Activated CD4-positive, alpha-beta T cell treated with anti-CD3 and anti-CD28 coated beads, Interleukin-2, amount 10 ng/mL, durations not matched to agents 24 days and 14 days (primary cell): Measurements from ENCODE around the gene SERPINH1. TPM values are rescaled to one million over a fixed set of nuclear protein-coding genes. Genes with fewer than 3 reads are reported as not detected.

Experiments used
- DNase-seq: peaks from one replicate; pipeline ENCODE4 v3.0.0; 2022
- H3K27ac Mint-ChIP-seq: one replicate; pipeline ENCODE4 v1.8.0; 2022; ENCODE audit warnings: mild to moderate bottlenecking, mixed read lengths
- H3K27me3 Mint-ChIP-seq: one replicate; pipeline ENCODE4 v1.8.0; 2022; ENCODE audit warnings: mixed read lengths
- H3K36me3 Mint-ChIP-seq: one replicate; pipeline ENCODE4 v1.8.0; 2022; ENCODE audit warnings: low read depth, mild to moderate bottlenecking, mixed read lengths
- H3K4me1 Mint-ChIP-seq: one replicate; pipeline ENCODE4 v1.8.0; 2021; ENCODE audit warnings: mixed read lengths
- H3K4me3 Mint-ChIP-seq: one replicate; pipeline ENCODE4 v1.8.0; 2022; ENCODE audit warnings: mild to moderate bottlenecking, moderate library complexity, mixed read lengths
- H3K9me3 Mint-ChIP-seq: one replicate; pipeline ENCODE4 v1.8.0; 2021; ENCODE audit warnings: mixed read lengths
- intact Hi-C: fragments of 100-400 bp; cut with micrococcal nuclease; formaldehyde crosslinking; loops from one replicate; pipeline ENCODE4 v1.15.1; 2023
- total RNA-seq: library from RNA; stranded (reverse); gene quantifications from 2 replicates; pipeline ENCODE4 v1.2.3, GENCODE V29; 2022

The SERPINH1 gene
- total RNA-seq, 1 donor from 2014 or later, result 29.6 TPM

- H3K27ac Mint-ChIP-seq, result no peak overlapping the region
- no peaks in the 10 kb centered on the region for H3K9me3 Mint-ChIP-seq
- intact Hi-C loops, result no loop called here
- no peaks in the 10 kb centered on the region for H3K36me3 Mint-ChIP-seq
- no peak overlapping the region for H3K4me3 Mint-ChIP-seq
- H3K4me1 Mint-ChIP-seq, result peaks cover 4% of the 10 kb centered on the region
- no peak for DNase-seq
- H3K27me3 Mint-ChIP-seq, result peaks cover 34% of the 10 kb centered on the region
These were observed 33.4 kb downstream of the SERPINH1 start for GRCh38 chr11:75595429-75595828.

- Mint-ChIP-seq H3K4me1 (peaks cover 4% of the 10 kb centered on the region), H3K9me3 (no peaks in the 10 kb centered on the region), H3K4me3 (no peak overlapping the region), H3K27ac (no peak overlapping the region), H3K36me3 (no peaks in the 10 kb centered on the region), H3K27me3 (peaks cover 33% of the 10 kb centered on the region)
- no peak for DNase-seq
- intact Hi-C loops, result no loop called here
These were observed 34.9 kb downstream of the SERPINH1 start for GRCh38 chr11:75596914-75597313.

- Mint-ChIP-seq H3K4me3 (no peak overlapping the region), H3K36me3 (no peaks in the 10 kb centered on the region), H3K4me1 (peaks cover 2% of the 10 kb centered on the region), H3K9me3 (no peaks in the 10 kb centered on the region), H3K27me3 (peaks cover 26% of the 10 kb centered on the region), H3K27ac (no peak overlapping the region)
- intact Hi-C loops, result no loop called here
- DNase-seq, result peak; percentile 58
These were observed 35.6 kb downstream of the SERPINH1 start for GRCh38 chr11:75597636-75598035.

GRCh38 chr11:75598264-75598663 is 36.2 kb downstream of the SERPINH1 start:
- H3K27me3 Mint-ChIP-seq, result peaks cover 22% of the 10 kb centered on the region
- H3K27ac Mint-ChIP-seq, result no peak overlapping the region
- no peaks in the 10 kb centered on the region for H3K4me1 Mint-ChIP-seq
- no peak for DNase-seq
- H3K36me3 Mint-ChIP-seq, result no peaks in the 10 kb centered on the region
- H3K9me3 Mint-ChIP-seq, result no peaks in the 10 kb centered on the region
- intact Hi-C loops, result no loop called here
- H3K4me3 Mint-ChIP-seq, result no peak overlapping the region

- no peaks in the 10 kb centered on the region for H3K4me1 Mint-ChIP-seq
- no peaks in the 10 kb centered on the region for H3K36me3 Mint-ChIP-seq
- intact Hi-C loops, result no loop called here
- no peak overlapping the region for H3K27ac Mint-ChIP-seq
- DNase-seq, result no peak
- peaks cover 23% of the 10 kb centered on the region for H3K27me3 Mint-ChIP-seq
- no peak overlapping the region for H3K4me3 Mint-ChIP-seq
- H3K9me3 Mint-ChIP-seq, result no peaks in the 10 kb centered on the region
These were observed 36.8 kb downstream of the SERPINH1 start for GRCh38 chr11:75598900-75599299.

- no peaks in the 10 kb centered on the region for H3K4me1 Mint-ChIP-seq
- no peak for DNase-seq
- intact Hi-C loops, result no loop called here
- no peak overlapping the region for H3K4me3 Mint-ChIP-seq
- H3K27me3 Mint-ChIP-seq, result peaks cover 30% of the 10 kb centered on the region
- no peak overlapping the region for H3K27ac Mint-ChIP-seq
- no peaks in the 10 kb centered on the region for H3K9me3 Mint-ChIP-seq
- H3K36me3 Mint-ChIP-seq, result no peaks in the 10 kb centered on the region
These were observed 38.3 kb downstream of the SERPINH1 start for GRCh38 chr11:75600356-75600755.

GRCh38 chr11:75601494-75601893 is 39.4 kb downstream of the SERPINH1 start:
- H3K36me3 Mint-ChIP-seq, result no peaks in the 10 kb centered on the region
- peaks cover 22% of the 10 kb centered on the region for H3K27me3 Mint-ChIP-seq
- DNase-seq, result no peak
- no peak overlapping the region for H3K27ac Mint-ChIP-seq
- H3K4me1 Mint-ChIP-seq, result no peaks in the 10 kb centered on the region
- no peak overlapping the region for H3K4me3 Mint-ChIP-seq
- no peaks in the 10 kb centered on the region for H3K9me3 Mint-ChIP-seq
- intact Hi-C loops, result no loop called here

GRCh38 chr11:75602951-75603350 is 40.9 kb downstream of the SERPINH1 start:
- no peak overlapping the region for H3K4me3 Mint-ChIP-seq
- DNase-seq, result no peak
- H3K36me3 Mint-ChIP-seq, result no peaks in the 10 kb centered on the region
- no peaks in the 10 kb centered on the region for H3K9me3 Mint-ChIP-seq
- H3K27ac Mint-ChIP-seq, result no peak overlapping the region
- H3K4me1 Mint-ChIP-seq, result no peaks in the 10 kb centered on the region
- intact Hi-C loops, result no loop called here
- H3K27me3 Mint-ChIP-seq, result peaks cover 23% of the 10 kb centered on the region

GRCh38 chr11:75603791-75604736 is 42.0 kb downstream of the SERPINH1 start:
- Mint-ChIP-seq H3K36me3 (no peaks in the 10 kb centered on the region), H3K4me3 (no peak overlapping the region), H3K9me3 (no peaks in the 10 kb centered on the region), H3K27me3 (peaks cover 20% of the 10 kb centered on the region), H3K27ac (no peak overlapping the region), H3K4me1 (no peaks in the 10 kb centered on the region)
- DNase-seq, result no peak
- intact Hi-C loops, result no loop called here

GRCh38 chr11:75606099-75606498 is 44.0 kb downstream of the SERPINH1 start:
- Mint-ChIP-seq H3K27ac (no peak overlapping the region), H3K27me3 (peaks cover 20% of the 10 kb centered on the region), H3K9me3 (no peaks in the 10 kb centered on the region), H3K36me3 (no peaks in the 10 kb centered on the region), H3K4me3 (no peak overlapping the region), H3K4me1 (no peaks in the 10 kb centered on the region)
- no peak for DNase-seq
- intact Hi-C loops, result no loop called here

- H3K36me3 Mint-ChIP-seq, result no peaks in the 10 kb centered on the region
- no peaks in the 10 kb centered on the region for H3K9me3 Mint-ChIP-seq
- intact Hi-C loops, result no loop called here
- no peaks in the 10 kb centered on the region for H3K4me1 Mint-ChIP-seq
- H3K27ac Mint-ChIP-seq, result no peak overlapping the region
- H3K27me3 Mint-ChIP-seq, result peaks cover 11% of the 10 kb centered on the region
- no peak overlapping the region for H3K4me3 Mint-ChIP-seq
- DNase-seq, result no peak
These were observed 49.8 kb downstream of the SERPINH1 start for GRCh38 chr11:75611823-75612222.

GRCh38 chr11:75615751-75616150 is 53.7 kb downstream of the SERPINH1 start:
- DNase-seq, result no peak
- intact Hi-C loops, result no loop called here
- H3K4me1 Mint-ChIP-seq, result no peaks in the 10 kb centered on the region
- no peak overlapping the region for H3K4me3 Mint-ChIP-seq
- no peaks in the 10 kb centered on the region for H3K36me3 Mint-ChIP-seq
- peaks cover 19% of the 10 kb centered on the region for H3K27me3 Mint-ChIP-seq
- no peaks in the 10 kb centered on the region for H3K9me3 Mint-ChIP-seq
- H3K27ac Mint-ChIP-seq, result no peak overlapping the region

GRCh38 chr11:75616281-75616680 is 54.2 kb downstream of the SERPINH1 start:
- no peak for DNase-seq
- H3K36me3 Mint-ChIP-seq, result no peaks in the 10 kb centered on the region
- H3K27me3 Mint-ChIP-seq, result peaks cover 20% of the 10 kb centered on the region
- no peaks in the 10 kb centered on the region for H3K4me1 Mint-ChIP-seq
- intact Hi-C loops, result no loop called here
- no peaks in the 10 kb centered on the region for H3K9me3 Mint-ChIP-seq
- H3K4me3 Mint-ChIP-seq, result no peak overlapping the region
- H3K27ac Mint-ChIP-seq, result no peak overlapping the region
